AG08395 (cell line): ENCODE results near the gene APOA5.
A peak's percentile ranks its signal among the peaks of the same experiment; 100 is the strongest.

Experiments used
- DNase-seq: peaks from one replicate; pipeline ENCODE4 v3.0.0; 2012; ENCODE audit warnings: mixed read lengths, low spot score

APOA5 gene

DNA sequence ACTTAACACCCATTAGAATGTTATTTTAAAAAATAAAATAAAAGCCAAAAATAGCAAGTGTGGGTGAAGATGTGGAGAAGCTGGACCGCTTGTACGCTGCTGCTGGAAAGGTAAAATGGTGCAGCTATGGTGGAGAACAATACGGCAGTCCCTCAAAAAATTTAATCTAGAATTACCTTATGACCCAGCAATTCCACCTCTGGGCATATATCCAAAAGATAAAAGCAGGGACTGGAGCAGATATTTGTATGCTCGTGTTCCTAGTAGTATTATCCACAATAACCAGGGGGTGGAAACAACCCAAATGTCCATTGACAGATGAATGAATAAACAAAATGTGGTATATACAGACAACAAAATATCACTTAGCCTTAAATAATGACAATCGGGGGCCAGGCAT is 6.1 kb upstream of the APOA5 start:
- no peak for DNase-seq

DNA sequence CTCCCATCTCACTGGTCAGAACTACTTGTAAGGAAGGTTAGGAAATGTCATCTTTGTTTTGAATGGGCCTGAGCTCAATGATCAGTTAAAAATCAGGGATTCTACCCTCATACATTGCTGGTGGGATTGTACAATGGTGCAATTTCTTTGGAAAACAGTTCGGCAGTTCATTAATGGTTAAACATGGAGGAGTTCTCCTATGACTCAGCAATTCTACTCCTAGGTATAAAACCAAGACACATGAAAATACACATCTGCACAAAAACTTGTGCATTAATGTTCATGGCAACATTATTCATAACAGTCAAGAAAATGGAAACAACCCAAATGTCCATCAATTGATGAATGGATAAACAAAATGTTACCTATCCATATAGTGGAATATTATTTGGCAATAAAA is 4.9 kb upstream of the APOA5 start:
- no peak for DNase-seq

DNA sequence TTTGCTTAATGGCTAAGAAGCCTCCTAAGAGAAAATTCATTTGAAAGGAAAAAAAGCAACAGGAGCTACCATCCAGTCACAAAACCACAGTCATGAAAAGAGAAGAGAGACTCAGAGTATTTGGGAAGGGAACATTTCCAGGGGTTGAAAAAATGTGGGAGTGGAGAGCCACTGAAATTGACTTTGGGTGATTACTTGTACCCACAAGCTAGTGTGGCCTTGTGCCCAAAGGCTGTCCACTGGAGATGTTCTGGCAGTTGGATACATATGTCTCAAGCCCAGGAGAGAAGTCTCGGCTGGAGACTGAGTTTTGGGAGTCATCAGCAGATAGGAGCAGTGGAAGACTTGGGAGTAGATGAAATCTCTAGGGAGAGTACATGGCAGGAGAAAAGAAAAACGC is 3.2 kb upstream of the APOA5 start:
- no peak for DNase-seq

DNA sequence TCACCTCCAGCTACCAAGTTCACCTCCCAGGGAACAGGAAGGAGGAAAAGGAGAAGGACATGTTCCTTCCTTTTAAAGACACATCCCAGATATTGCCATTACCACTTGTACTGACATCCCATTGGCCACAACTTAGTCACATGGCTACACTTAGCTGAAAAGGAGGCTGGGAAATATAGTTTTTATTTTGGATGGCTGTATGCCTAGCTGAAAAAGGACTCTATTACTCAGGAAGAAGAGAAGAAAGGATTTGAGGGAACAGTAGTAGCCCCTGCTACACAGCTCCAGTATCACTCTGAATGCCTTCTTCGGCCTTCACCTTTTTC is 2.1 kb upstream of the APOA5 start:
- no peak for DNase-seq

DNA sequence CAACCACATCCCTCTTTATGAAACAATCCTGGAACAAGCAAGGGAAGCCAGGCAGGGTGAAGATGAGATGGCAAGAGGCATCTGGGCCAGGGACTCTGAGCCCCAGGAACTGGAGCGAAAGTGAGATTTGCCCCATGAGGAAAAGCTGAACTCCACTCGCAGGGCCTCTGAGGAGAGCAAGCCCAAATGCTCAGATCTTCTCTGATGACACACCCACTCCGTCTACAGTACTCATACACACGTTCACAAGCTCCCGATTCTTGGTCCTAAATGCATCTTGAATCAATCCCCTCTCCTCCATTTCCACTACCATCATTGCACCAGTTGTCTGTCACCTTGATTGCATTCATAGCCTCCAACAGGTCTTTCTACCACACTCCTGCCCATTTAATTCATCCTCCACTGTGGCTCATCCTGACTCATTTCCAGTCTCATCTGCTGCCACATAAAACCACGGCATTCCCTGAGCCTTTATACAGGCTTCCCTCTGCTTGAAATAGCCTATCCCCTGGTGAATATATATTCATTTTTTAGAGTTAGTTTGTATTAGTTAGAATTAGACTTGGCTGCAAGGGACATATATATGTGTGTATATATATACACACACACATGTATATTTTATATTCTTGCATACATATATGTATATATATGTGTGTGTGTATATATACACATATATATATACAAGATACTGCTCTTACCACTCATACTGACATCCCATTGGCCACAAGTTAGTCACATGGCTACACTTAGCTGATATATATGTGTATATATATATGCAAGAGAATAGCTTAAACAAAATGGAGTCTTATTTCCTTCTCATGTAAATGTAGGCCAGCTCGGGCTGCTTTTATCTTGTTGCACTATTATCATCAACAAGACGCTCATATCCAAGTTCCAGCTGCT is 1.4 kb upstream of the APOA5 start:
- peak; percentile 74 for DNase-seq

DNA sequence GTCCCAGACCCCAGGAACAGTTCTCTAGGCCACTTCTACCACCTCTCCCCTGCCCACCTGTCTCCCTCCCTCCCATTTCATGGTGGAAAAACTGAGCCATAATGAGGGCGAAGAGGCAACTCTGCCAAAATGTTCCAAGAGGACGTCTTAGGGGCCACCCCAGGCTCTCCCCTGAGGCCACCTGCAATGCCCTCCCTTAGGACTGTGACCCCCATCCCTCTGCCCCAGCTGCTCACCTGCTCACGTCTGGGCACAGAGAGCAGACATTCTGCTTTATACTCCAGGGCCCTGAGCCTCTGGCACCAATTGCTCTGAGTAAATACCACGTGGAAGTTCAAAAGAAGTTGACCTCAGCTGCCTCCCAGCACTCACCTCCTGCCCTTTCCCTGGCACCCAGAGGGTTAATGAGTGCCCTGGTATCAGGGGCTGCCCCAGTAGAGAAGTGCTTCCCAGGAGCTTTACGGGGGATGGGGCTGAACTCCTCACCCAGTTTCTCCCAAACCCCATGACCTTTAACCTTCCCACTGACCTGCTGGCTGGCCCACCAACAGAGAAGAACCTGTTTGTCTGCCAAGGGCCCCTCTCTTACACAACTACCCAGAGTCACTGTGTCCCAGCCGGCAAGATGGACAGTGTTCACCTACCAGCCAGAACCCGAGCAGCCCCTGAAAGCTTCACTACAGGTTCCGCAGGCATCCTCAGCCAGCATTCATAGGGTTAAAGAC is 627 bp upstream of the APOA5 start:
- no peak for DNase-seq

DNA sequence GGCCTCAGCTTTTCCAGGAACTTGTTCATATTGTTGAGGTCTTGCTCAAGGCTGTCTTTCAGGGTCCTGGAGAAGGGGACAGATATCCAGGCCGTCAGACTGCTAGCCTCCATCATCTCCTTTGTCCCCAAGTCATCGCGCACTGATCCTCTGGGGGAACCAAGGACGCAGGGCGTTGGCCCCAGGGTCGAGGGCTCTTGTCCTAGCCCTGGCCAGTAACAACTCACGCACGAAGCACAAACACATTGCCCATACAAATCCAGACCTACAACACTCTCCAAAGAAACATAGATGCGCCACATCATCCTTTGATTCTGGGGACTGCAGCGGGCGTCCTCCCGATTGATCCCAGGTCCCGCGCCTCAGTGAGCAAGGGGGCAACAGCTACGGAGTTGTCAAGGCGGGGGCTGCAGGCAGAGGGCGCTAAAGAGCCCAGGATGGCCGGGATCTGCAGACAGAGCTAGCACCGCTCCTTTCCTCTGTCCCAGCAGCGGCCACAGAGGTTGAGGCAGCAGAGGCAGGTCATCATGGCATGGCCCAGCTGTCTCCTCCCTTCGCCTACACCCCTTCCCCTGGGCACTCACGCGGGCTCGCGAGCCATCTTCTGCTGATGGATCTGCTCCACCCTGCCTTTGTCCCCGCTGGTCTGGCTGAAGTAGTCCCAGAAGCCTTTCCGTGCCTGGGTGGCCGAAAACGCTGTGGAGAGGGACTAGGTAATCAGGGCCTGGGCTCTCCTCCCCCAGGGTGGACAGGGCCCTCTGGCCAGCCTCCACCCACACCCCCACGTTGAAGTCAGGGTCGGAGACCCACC is 472 bp downstream of the APOA5 start:
- DNase-seq: peak; percentile 88

DNA sequence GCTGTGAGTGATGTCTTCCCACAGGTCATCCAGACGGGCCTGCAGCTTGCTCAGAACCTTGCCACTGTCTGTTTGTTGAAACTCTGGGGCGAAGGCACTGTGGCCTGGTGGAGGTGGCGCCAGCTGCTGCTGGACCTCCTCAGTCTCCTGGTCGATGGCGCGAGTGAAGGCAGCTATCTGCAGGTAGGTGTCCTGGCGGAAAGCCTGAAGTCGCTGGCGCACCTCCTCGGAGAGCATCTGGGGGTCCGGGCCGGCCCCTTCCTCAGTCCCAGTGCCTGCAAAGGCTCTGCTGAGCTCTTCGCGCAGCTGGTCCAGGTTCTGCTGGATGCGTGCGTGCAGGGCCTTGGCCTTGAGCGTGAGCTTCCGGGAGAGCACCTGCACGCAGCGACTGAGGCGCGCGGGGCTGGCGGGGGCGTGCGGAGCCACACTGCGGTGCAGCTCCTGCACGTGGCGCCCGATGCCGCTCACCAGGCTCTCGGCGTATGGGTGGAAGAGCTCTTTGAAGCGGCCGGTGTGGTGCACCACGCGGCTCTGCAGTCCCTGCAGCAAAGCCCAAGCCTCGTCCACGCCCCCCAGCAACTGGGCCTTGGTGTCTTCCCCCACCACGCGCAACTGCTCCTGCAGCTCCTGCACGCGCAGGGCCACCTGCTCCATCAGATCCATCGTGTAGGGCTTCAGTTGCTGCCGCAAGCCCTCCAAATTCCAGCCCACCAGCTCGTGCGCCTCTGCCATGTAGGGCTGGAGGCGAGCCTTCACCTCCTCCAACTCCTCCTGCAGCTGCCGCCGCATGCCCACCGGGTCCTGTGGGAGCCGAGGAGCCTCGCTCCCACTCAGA is 1.3 kb downstream of the APOA5 start:
- no peak for DNase-seq

GRCh38 chr11:116788975-116789374 is 2.7 kb downstream of the APOA5 start:
- no peak for DNase-seq

DNA sequence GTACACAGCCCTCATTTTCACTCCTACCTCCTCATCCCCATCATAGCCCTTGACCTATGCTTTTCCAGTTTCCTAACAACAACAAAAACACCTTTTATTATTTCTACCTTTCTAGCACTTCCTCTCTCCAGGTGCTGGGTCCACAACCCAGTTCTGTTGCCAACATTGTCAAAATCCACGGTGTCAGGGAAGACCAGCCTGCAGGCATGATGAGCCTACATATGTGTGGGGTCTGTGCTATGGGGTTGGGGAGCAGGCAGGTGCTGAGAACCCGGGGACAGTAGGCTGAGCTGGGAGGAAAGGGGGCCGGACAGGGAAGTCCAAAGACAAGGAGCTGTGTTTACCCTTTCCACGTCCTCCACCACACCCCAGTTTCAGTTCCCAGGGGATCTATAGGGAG is 3.1 kb downstream of the APOA5 start:
- DNase-seq: no peak

- peak; percentile 91 for DNase-seq
Observed at GRCh38 chr11:116787786-116788486, 3.7 kb downstream of the APOA5 start, which contains the start of gene ZPR1. Gene ZPR1 (minus strand): TSS chr11:116788023. CDS start chr11:116787990, 33 bp downstream.

DNA sequence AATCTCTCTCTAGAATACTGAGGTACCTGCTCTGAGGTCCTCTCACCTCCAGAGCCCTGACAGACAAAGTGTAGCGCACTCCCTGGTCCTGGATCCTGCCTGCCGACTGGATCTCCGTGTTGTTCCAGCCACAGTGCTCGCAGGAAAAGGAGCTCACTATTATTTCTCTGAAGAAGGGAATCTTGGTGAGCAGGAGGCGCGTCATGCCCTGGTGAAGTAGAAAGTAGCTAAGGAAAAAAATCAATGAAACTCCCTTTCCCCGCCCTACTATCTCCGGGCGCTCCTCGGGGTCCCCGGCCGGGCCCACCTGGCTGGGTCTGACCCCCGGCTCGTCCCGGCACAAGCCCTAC is 4.3 kb downstream of the APOA5 start:
- DNase-seq: no peak

- no peak for DNase-seq
Observed at GRCh38 chr11:116786966-116787365, 4.7 kb downstream of the APOA5 start.

DNA sequence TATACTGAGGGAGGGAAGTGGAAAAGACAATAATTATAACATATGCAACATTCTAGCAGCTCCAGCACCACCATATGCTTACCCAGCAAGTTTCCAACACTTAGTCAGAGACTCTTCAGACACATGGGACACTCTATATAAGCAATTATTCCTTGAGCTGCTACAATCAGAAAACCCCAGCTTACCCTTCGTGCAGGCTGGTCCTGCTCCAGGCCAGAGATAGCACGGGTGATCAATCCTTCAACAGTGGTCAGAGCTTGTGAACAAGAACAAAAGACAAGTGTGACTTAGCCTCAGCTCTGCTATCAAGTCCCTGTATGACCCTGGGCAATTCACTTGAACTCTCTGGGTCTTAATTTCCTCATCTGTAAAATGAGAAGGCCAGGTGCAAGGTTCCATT is 5.4 kb downstream of the APOA5 start:
- DNase-seq: no peak

DNA sequence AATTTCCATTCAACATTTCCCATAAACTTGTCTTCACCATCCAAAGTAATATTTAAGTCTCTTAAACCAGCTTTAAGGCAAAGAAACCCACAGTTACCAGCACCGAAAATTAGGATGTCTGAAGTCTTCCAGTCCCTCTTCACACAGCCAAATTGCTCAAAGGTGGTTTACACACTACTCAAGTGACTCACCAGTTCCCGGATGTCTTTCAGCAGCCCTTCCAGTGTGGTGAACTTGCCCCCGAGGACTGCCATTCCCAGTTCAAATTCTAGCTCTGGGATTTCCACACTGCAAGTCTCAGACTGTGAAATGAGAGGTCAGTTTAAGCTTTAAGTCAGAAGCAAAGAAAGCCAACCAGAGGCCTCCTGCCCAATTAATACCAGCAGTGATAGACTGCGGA is 9.0 kb downstream of the APOA5 start:
- DNase-seq: peak; percentile 28

DNA sequence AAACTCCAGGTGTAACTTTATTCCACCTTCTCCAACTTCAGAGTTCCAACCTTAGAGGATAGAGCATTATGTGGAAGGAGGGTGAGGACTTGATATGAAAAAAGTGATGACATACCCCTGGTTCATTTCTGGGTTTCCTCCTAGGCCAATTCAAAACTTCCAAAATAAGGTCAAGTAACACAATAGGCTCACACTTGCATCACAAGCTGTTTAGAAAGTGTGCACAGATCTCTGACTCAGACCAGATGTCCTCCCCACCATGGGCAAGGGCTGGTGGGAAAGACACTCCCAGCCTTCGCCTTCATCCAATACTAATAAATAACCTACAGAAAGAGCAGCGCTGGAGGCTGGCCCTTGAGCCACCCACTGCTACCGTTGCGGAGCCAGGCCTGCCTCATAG is 13.1 kb downstream of the APOA5 start:
- no peak for DNase-seq

- DNase-seq: no peak
Observed at GRCh38 chr11:116777056-116777455, 14.6 kb downstream of the APOA5 start.

- no peak for DNase-seq
Observed at GRCh38 chr11:116776522-116776984, 15.1 kb downstream of the APOA5 start.

DNA sequence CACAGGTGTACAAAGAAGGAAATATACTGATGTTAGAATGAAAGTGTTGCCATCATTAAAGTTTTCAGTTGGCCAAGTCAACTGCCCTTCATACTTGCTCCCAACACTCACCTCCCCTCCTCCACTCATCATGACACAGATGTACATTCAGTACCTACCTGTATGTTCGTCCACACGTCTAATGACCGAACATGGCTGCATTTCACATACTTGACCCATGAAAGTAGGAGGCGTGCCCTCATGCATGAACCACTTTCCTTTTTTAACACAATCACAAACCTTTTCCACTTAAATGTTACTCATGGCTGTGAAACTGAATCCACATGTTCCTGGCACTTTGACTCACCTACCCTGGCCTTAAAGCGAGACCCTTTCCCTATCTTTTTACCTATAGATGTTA is 15.7 kb downstream of the APOA5 start:
- no peak for DNase-seq

GRCh38 chr11:116774661-116775060 is 17.0 kb downstream of the APOA5 start:
- no peak for DNase-seq
